Ovary (tissue), 9 donors: Measurements from ENCODE around the gene C16orf96. TPM values are rescaled to one million over a fixed set of nuclear protein-coding genes. Genes with fewer than 3 reads are reported as not detected.

Experiments used
- DNase-seq, 5 donors: peaks; one replicate each; pipeline ENCODE4 v3.0.0-alpha.2; 2019 to 2020
- H3K27ac ChIP-seq, 2 donors: fragments of 200-600 bp; one replicate each; pipeline versions ENCODE4 v1.5.1 to v1.8.0; 2019 to 2022
- H3K27me3 ChIP-seq: fragments of 200-600 bp; one replicate; pipeline ENCODE4 v1.8.0; 2022
- H3K36me3 ChIP-seq: fragments of 200-600 bp; sonication (generic); one replicate; pipeline ENCODE4 v1.5.1; 2019
- H3K4me1 ChIP-seq: one replicate; pipeline ENCODE4 v1.8.1; 2013; ENCODE audit warnings: mild to moderate bottlenecking, moderate library complexity; ENCODE audit not compliant: insufficient read depth
- H3K4me3 ChIP-seq: fragments of 200-600 bp; sonication (generic); one replicate; pipeline ENCODE4 v1.5.1; 2017
- H3K9me3 ChIP-seq, 2 donors: fragments of 200-600 bp in 1 of 2; sonication (generic) in 1 of 2; one replicate each; pipeline versions ENCODE4 v1.5.1 to v1.8.1; 2013 to 2019; ENCODE audit warnings: mild to moderate bottlenecking in 1 of 2, moderate library complexity in 1 of 2
- CTCF ChIP-seq, 3 donors: fragments of 450-650 bp in 2 of 3; fragments of 200-600 bp in 1 of 3; IDR thresholded peaks; one replicate each; pipeline versions ENCODE4 v1.5.1 to v1.8.0; 2016 to 2022; ENCODE audit warnings: antibody characterized with exemption in 3 of 3, mild to moderate bottlenecking in 1 of 3
- EP300 ChIP-seq: sonication (generic); formaldehyde crosslinking; IDR thresholded peaks from one replicate; pipeline ENCODE4 v1.6.1; 2017; ENCODE audit warnings: antibody characterized with exemption
- POLR2A ChIP-seq: fragments of 450-650 bp; IDR thresholded peaks from one replicate; pipeline ENCODE4 v1.6.1; 2017; ENCODE audit warnings: antibody characterized with exemption, mild to moderate bottlenecking, moderate library complexity
- WGBS, 3 donors: extraction: QIAGEN DNeasy Blood & Tissue Kit in 1 of 3; methylation state at CpG; one replicate each; pipeline versions ENCODE4 v1.1.5 to v1.1.7; 2013 to 2017; 5-methylcytosine and 5-hydroxymethylcytosine counted together
- intact Hi-C, 4 donors: fragments of 100-400 bp; cut with DNase I; formaldehyde crosslinking; loops; one replicate each; pipeline versions ENCODE4 v1.11.0 to v1.15.1; 2022 to 2023
- polyA plus RNA-seq, 2 donors: library from polyadenylated mRNA; stranded (reverse); fragments of 200-250 nt in 1 of 2; fragments of 350-450 nt in 1 of 2; fragmentation: Illumina TruSeq in 1 of 2; extraction: RNeasy Lipid Tissue Mini Kit (QIAGEN cat#74804) in 1 of 2; gene quantifications; one replicate each; pipeline ENCODE4 v1.2.3, GENCODE V29; 2013 to 2014
- total RNA-seq, 7 donors: library from RNA; depleted of rRNA in 2 of 7; stranded (reverse); fragments of >200 nt in 2 of 7; fragmentation: NEBNext Ultra II Directional in 3 of 7; extraction: Animal tissue kit (Norgen Biotek cat#: 25700) in 3 of 7; gene quantifications; one replicate each; pipeline versions ENCODE4 v1.1.0 to v1.2.4, GENCODE V29; 2016 to 2023
- donor health status: DM: no; HTN: no; CAD: no; lungs with moderate emphysema.
- donor health status: DM: no; HTN: no; CAD: no.
- donor health status: Bipolar disorder and iron deficiency.
- donor health status: DM: yes; HTN: yes; CAD: no.
- donor health status: DM: no; HTN: no; CAD: no.
- donor health status: DM: yes; HTN: yes; CAD: no.

The C16orf96 gene
- total and polyA plus RNA-seq, 9 donors = 0.07 to 0.30 (median 0.12) TPM

- no peak overlapping the region for H3K4me3 ChIP-seq
Measured at GRCh38 chr16:4628283-4628682, 72.1 kb downstream of the C16orf96 start.

GRCh38 chr16:4631444-4631843, 75.3 kb downstream of the C16orf96 start:
- Histone ChIP-seq H3K9me3 (no peaks in the 10 kb centered on the region), H3K36me3 (no peaks in the 10 kb centered on the region), H3K27me3 (no peaks in the 10 kb centered on the region), H3K4me1 (peaks cover 5% of the 10 kb centered on the region), H3K4me3 (no peak overlapping the region), H3K27ac (no peak overlapping the region)
- TF ChIP-seq POLR2A (no peak), EP300 (no peak), CTCF (IDR thresholded peaks at IDR 0.05) (no peak)
- 97 to 100% (median 97%) methylated on average over 1 of the region's 1 CpG for WGBS, 3 donors
- intact Hi-C loops = no loop called here
- no peak for DNase-seq

More at GRCh38 chr16:4628283-4628682, 72.1 kb downstream of the C16orf96 start:
- TF ChIP-seq EP300 = no peak
- TF ChIP-seq CTCF (IDR thresholded peaks at IDR 0.05) = no peak
- no peak for TF ChIP-seq POLR2A
- no peak for DNase-seq
- 91 to 97% (median 96%) methylated on average over 9 of the region's 9 CpGs for WGBS, 3 donors
- intact Hi-C loops = no loop called here
- peaks cover 13% of the 10 kb centered on the region for H3K4me1 ChIP-seq
- no peaks in the 10 kb centered on the region for H3K9me3 ChIP-seq
- no peak overlapping the region for H3K27ac ChIP-seq
- no peaks in the 10 kb centered on the region for H3K36me3 ChIP-seq
- no peaks in the 10 kb centered on the region for H3K27me3 ChIP-seq

- Histone ChIP-seq H3K27ac (no peak overlapping the region), H3K4me3 (no peak overlapping the region), H3K9me3 (no peaks in the 10 kb centered on the region), H3K27me3 (no peaks in the 10 kb centered on the region), H3K4me1 (no peaks in the 10 kb centered on the region), H3K36me3 (no peaks in the 10 kb centered on the region)
- 86 to 90% (median 87%) methylated on average over 20 of the region's 20 CpGs for WGBS, 3 donors
- no peak for TF ChIP-seq CTCF (IDR thresholded peaks at IDR 0.05)
- no peak for TF ChIP-seq POLR2A
- no peak for TF ChIP-seq EP300
- no peak for DNase-seq
- intact Hi-C loops = no loop called here
Measured at GRCh38 chr16:4633910-4634635, 77.9 kb downstream of the C16orf96 start.

GRCh38 chr16:4634768-4635167, 78.6 kb downstream of the C16orf96 start:
- intact Hi-C loops = no loop called here
- Histone ChIP-seq H3K27ac (no peak overlapping the region), H3K4me1 (no peaks in the 10 kb centered on the region), H3K27me3 (no peaks in the 10 kb centered on the region), H3K36me3 (no peaks in the 10 kb centered on the region), H3K9me3 (no peaks in the 10 kb centered on the region), H3K4me3 (no peak overlapping the region)
- no peak for TF ChIP-seq CTCF (IDR thresholded peaks at IDR 0.05)
- no peak for TF ChIP-seq POLR2A
- TF ChIP-seq EP300 = no peak
- WGBS, 3 donors = 87 to 94% (median 90%) methylated on average over 12 of the region's 12 CpGs
- DNase-seq = no peak
